Measurements from ENCODE around the gene COL4A2. TPM values are rescaled to one million over a fixed set of nuclear protein-coding genes. Genes with fewer than 3 reads are reported as not detected.
A peak's percentile ranks its signal among the peaks of the same experiment; 100 is the strongest.

COL4A2 gene
- total RNA-seq, 4 donors from 2014 or later: 75.1 to 322 (median 115) TPM

GRCh38 chr13:110556224-110556606 lies 249.1 kb downstream of the COL4A2 start:
- TF ChIP-seq POLR2AphosphoS5 (IDR thresholded peaks at IDR 0.05) (no peak), POLR2A (IDR thresholded peaks at IDR 0.05) (no peak)
- TF ChIP-seq, protein P1, sequence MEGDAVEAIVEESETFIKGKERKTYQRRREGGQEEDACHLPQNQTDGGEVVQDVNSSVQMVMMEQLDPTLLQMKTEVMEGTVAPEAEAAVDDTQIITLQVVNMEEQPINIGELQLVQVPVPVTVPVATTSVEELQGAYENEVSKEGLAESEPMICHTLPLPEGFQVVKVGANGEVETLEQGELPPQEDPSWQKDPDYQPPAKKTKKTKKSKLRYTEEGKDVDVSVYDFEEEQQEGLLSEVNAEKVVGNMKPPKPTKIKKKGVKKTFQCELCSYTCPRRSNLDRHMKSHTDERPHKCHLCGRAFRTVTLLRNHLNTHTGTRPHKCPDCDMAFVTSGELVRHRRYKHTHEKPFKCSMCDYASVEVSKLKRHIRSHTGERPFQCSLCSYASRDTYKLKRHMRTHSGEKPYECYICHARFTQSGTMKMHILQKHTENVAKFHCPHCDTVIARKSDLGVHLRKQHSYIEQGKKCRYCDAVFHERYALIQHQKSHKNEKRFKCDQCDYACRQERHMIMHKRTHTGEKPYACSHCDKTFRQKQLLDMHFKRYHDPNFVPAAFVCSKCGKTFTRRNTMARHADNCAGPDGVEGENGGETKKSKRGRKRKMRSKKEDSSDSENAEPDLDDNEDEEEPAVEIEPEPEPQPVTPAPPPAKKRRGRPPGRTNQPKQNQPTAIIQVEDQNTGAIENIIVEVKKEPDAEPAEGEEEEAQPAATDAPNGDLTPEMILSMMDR (IDR thresholded peaks at IDR 0.05): no peak
- H3K4me1 ChIP-seq: peaks cover 0 to 55% (median 33%) of the 10 kb centered on the region in 4 donors
- peak overlapping the region; percentile 72 to 80 (median 78) for H3K27ac ChIP-seq
- DNase-seq: no peak
- in situ Hi-C loops (cut with MboI; ENCODE audit: low pct_ligation_motif_present in 1 of 4, low pct_unique_long_range_greater_than_20kb in 1 of 4, low sequenced_read_pairs in 3 of 4): no loop called here
- no peaks in the 10 kb centered on the region for H3K27me3 ChIP-seq
- 50 to 65% methylated on average over 1 of the region's 1 CpG for WGBS, 2 donors (ENCODE audit: low coverage in 1 of 2)
- intact Hi-C loops (cut with DNase I; ENCODE audit: low total_unique reads): no loop called here
- no peaks in the 10 kb centered on the region for H3K9me3 ChIP-seq
- H3K36me3 ChIP-seq: no peaks in the 10 kb centered on the region
- H3K4me3 ChIP-seq: no peak overlapping the region

DNA sequence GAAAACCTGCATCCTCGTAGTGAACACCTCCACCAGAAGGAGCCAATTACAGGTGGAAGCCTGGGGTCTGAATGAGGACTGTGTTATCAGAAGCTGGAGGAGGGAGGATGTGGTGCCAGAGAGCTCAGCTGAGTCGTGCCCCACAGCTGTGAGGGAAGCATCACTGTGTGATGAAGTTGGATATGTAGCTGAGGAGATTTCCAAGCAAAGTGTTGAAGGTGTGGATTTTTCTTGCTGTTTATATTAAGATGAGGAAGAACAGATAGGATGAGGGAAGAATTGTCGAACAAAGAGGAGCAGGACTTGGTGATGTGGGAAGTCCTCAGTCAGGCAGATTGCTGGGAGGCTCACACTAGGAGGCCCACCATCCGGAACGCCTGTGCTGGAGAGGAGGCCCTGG lies 250.0 kb downstream of the COL4A2 start:
- no peak for DNase-seq
- H3K4me3 ChIP-seq: no peak overlapping the region
- in situ Hi-C loops (cut with MboI; ENCODE audit: low pct_ligation_motif_present in 1 of 4, low pct_unique_long_range_greater_than_20kb in 1 of 4, low sequenced_read_pairs in 3 of 4) (no loop called here), intact Hi-C loops (cut with DNase I; ENCODE audit: low total_unique reads) (no loop called here)
- TF ChIP-seq, protein P1 (IDR thresholded peaks at IDR 0.05): no peak
- TF ChIP-seq POLR2AphosphoS5 (IDR thresholded peaks at IDR 0.05) (no peak), EP300 (IDR thresholded peaks at IDR 0.05; ENCODE audit: low read depth) (no peak), POLR2A (IDR thresholded peaks at IDR 0.05) (no peak)
- no peaks in the 10 kb centered on the region for H3K9me3 ChIP-seq
- H3K4me1 ChIP-seq: peaks cover 0 to 48% (median 31%) of the 10 kb centered on the region in 4 donors
- WGBS, 2 donors (ENCODE audit: low coverage in 1 of 2): 77 to 87% methylated on average over 3 to 5 of the region's 5 CpGs
- no peaks in the 10 kb centered on the region for H3K27me3 ChIP-seq
- no peaks in the 10 kb centered on the region for H3K36me3 ChIP-seq
- peak overlapping the region; percentile 72 to 80 (median 78) for H3K27ac ChIP-seq

DNA sequence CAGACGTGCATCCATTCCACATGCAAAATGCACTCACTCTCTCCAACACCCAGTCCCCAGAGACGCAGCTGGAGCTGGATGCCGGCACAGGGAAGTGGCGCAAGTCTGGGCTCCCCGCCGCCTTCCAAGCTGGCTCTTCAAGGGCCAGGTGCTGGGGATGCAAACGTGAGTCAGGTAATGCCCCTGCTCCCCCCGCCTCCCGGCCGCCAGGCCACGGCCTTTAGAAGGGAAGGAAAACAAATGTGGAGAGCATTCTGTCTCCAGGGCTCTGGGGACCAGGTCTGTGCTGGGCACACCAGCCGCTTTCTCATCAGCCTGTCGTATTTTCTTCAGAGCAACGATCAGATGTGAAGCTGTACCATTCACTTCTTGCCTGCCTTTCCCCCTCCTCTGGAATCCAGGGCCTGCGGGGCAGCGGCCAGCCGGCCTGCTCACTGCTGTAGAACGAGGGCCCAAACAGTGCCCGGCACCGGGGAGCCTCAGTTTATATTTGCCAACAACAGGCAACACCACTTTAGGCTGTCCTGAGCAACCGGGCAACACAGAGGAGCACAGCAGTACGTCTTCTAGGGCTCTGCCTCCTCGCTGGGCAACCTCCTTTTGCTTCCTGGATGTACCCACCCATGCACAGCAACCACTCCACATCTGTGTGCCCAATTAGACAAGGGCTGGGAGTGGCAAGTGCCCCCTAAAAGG lies 250.7 kb downstream of the COL4A2 start:
- DNase-seq: no peak
- WGBS, 2 donors (ENCODE audit: low coverage in 1 of 2): 89 to 90% methylated on average over 5 to 23 of the region's 23 CpGs

GRCh38 chr13:110559429-110559943 lies 252.4 kb downstream of the COL4A2 start:
- peak overlapping the region; percentile 93 to 98 (median 96) for H3K27ac ChIP-seq
- H3K27me3 ChIP-seq: no peaks in the 10 kb centered on the region
- peaks cover 0 to 56% (median 36%) of the 10 kb centered on the region in 4 donors for H3K4me1 ChIP-seq
- H3K9me3 ChIP-seq: no peaks in the 10 kb centered on the region
- no peaks in the 10 kb centered on the region for H3K36me3 ChIP-seq
- peak overlapping the region; percentile 10 to 75 (median 73) for H3K4me3 ChIP-seq
- TF ChIP-seq POLR2AphosphoS5 (IDR thresholded peaks at IDR 0.05) (peak; percentile 53 to 80 (median 62)), EP300 (IDR thresholded peaks at IDR 0.05; ENCODE audit: low read depth) (no peak), POLR2A (IDR thresholded peaks at IDR 0.05) (peak; percentile 45)
- TF ChIP-seq, protein P1 (IDR thresholded peaks at IDR 0.05): no peak
- 32 to 49% methylated on average over 3 to 13 of the region's 15 CpGs for WGBS, 2 donors (ENCODE audit: low coverage in 1 of 2)
- in situ Hi-C loops (cut with MboI; ENCODE audit: low pct_ligation_motif_present in 1 of 4, low pct_unique_long_range_greater_than_20kb in 1 of 4, low sequenced_read_pairs in 3 of 4) (no loop called here), intact Hi-C loops (cut with DNase I; ENCODE audit: low total_unique reads) (no loop called here)
- DNase-seq: peak; percentile 83

More for the DNA sequence above, 250.7 kb downstream of the COL4A2 start:
- intact Hi-C loops (cut with DNase I; ENCODE audit: low total_unique reads) (no loop called here), in situ Hi-C loops (cut with MboI; ENCODE audit: low pct_ligation_motif_present in 1 of 4, low pct_unique_long_range_greater_than_20kb in 1 of 4, low sequenced_read_pairs in 3 of 4) (no loop called here)
- TF ChIP-seq POLR2AphosphoS5 (IDR thresholded peaks at IDR 0.05): no peak
- TF ChIP-seq, protein P1 (IDR thresholded peaks at IDR 0.05): no peak
- no peak for TF ChIP-seq EP300 (IDR thresholded peaks at IDR 0.05; ENCODE audit: low read depth)
- TF ChIP-seq POLR2A (IDR thresholded peaks at IDR 0.05): no peak
- Histone ChIP-seq H3K4me1 (peaks cover 0 to 52% (median 32%) of the 10 kb centered on the region in 4 donors), H3K27ac (peak overlapping the region in 2 of 4 donors; percentile 37 to 72), H3K9me3 (no peaks in the 10 kb centered on the region), H3K36me3 (no peaks in the 10 kb centered on the region), H3K4me3 (no peak overlapping the region), H3K27me3 (no peaks in the 10 kb centered on the region)

All from transverse colon (tissue), 4 donors.